ENCODE results near the gene P3R3URF.

DNA sequence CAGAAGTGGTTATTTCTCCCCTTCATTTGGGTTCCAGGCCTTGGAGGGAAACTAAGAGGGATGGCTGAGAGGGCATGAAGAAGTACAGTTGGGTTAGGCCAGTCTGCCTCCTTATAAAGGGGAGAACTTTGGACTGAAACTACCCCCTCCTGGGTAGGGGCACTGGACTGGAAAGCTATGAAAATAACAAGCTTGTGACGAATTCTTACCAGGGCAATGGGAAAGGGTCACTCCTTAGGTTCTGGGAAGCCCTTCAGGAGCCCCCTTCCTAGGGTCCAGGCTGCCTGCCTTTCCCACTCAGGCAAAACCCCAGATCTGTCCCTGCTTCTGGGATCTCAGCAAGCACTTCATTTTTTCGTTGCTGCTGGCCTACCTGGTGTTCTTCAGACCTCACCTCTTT is 9.8 kb upstream of the P3R3URF start:
- TF ChIP-seq, protein P1, sequence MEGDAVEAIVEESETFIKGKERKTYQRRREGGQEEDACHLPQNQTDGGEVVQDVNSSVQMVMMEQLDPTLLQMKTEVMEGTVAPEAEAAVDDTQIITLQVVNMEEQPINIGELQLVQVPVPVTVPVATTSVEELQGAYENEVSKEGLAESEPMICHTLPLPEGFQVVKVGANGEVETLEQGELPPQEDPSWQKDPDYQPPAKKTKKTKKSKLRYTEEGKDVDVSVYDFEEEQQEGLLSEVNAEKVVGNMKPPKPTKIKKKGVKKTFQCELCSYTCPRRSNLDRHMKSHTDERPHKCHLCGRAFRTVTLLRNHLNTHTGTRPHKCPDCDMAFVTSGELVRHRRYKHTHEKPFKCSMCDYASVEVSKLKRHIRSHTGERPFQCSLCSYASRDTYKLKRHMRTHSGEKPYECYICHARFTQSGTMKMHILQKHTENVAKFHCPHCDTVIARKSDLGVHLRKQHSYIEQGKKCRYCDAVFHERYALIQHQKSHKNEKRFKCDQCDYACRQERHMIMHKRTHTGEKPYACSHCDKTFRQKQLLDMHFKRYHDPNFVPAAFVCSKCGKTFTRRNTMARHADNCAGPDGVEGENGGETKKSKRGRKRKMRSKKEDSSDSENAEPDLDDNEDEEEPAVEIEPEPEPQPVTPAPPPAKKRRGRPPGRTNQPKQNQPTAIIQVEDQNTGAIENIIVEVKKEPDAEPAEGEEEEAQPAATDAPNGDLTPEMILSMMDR (IDR thresholded peaks at IDR 0.05), result no peak
- TF ChIP-seq EP300 (IDR thresholded peaks at IDR 0.05; ENCODE audit: low read depth), result no peak

All from transverse colon (tissue), 3 donors.